Measurements from ENCODE around the gene CCSER1. TPM values are rescaled to one million over a fixed set of nuclear protein-coding genes. Genes with fewer than 3 reads are reported as not detected.

CCSER1 gene
- total and polyA plus RNA-seq, 2 of the 8 experiments (the other 6 are each of a cell fraction or from before 2014, with no cell fraction given) = 0.26 to 0.84 TPM

DNA sequence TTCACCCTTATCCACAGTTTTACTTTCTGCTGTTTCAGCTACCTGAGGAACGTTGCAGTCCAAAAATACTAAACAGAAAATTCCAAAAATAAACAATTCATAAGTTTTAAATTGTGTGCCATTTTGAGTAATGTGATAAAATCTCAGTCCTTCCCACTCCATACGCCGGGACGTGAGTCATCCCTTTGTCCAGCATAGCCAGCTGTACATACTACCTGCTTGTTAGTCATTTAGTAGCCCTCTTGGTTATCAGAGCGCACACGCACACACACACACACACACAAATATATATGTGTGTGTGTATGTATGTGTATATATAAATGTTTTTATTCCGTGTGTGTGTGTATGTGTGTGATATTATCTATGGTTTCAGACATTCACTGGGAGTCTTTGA, 4.8 kb upstream of the CCSER1 start (continued):
- TF ChIP-seq, protein P1, sequence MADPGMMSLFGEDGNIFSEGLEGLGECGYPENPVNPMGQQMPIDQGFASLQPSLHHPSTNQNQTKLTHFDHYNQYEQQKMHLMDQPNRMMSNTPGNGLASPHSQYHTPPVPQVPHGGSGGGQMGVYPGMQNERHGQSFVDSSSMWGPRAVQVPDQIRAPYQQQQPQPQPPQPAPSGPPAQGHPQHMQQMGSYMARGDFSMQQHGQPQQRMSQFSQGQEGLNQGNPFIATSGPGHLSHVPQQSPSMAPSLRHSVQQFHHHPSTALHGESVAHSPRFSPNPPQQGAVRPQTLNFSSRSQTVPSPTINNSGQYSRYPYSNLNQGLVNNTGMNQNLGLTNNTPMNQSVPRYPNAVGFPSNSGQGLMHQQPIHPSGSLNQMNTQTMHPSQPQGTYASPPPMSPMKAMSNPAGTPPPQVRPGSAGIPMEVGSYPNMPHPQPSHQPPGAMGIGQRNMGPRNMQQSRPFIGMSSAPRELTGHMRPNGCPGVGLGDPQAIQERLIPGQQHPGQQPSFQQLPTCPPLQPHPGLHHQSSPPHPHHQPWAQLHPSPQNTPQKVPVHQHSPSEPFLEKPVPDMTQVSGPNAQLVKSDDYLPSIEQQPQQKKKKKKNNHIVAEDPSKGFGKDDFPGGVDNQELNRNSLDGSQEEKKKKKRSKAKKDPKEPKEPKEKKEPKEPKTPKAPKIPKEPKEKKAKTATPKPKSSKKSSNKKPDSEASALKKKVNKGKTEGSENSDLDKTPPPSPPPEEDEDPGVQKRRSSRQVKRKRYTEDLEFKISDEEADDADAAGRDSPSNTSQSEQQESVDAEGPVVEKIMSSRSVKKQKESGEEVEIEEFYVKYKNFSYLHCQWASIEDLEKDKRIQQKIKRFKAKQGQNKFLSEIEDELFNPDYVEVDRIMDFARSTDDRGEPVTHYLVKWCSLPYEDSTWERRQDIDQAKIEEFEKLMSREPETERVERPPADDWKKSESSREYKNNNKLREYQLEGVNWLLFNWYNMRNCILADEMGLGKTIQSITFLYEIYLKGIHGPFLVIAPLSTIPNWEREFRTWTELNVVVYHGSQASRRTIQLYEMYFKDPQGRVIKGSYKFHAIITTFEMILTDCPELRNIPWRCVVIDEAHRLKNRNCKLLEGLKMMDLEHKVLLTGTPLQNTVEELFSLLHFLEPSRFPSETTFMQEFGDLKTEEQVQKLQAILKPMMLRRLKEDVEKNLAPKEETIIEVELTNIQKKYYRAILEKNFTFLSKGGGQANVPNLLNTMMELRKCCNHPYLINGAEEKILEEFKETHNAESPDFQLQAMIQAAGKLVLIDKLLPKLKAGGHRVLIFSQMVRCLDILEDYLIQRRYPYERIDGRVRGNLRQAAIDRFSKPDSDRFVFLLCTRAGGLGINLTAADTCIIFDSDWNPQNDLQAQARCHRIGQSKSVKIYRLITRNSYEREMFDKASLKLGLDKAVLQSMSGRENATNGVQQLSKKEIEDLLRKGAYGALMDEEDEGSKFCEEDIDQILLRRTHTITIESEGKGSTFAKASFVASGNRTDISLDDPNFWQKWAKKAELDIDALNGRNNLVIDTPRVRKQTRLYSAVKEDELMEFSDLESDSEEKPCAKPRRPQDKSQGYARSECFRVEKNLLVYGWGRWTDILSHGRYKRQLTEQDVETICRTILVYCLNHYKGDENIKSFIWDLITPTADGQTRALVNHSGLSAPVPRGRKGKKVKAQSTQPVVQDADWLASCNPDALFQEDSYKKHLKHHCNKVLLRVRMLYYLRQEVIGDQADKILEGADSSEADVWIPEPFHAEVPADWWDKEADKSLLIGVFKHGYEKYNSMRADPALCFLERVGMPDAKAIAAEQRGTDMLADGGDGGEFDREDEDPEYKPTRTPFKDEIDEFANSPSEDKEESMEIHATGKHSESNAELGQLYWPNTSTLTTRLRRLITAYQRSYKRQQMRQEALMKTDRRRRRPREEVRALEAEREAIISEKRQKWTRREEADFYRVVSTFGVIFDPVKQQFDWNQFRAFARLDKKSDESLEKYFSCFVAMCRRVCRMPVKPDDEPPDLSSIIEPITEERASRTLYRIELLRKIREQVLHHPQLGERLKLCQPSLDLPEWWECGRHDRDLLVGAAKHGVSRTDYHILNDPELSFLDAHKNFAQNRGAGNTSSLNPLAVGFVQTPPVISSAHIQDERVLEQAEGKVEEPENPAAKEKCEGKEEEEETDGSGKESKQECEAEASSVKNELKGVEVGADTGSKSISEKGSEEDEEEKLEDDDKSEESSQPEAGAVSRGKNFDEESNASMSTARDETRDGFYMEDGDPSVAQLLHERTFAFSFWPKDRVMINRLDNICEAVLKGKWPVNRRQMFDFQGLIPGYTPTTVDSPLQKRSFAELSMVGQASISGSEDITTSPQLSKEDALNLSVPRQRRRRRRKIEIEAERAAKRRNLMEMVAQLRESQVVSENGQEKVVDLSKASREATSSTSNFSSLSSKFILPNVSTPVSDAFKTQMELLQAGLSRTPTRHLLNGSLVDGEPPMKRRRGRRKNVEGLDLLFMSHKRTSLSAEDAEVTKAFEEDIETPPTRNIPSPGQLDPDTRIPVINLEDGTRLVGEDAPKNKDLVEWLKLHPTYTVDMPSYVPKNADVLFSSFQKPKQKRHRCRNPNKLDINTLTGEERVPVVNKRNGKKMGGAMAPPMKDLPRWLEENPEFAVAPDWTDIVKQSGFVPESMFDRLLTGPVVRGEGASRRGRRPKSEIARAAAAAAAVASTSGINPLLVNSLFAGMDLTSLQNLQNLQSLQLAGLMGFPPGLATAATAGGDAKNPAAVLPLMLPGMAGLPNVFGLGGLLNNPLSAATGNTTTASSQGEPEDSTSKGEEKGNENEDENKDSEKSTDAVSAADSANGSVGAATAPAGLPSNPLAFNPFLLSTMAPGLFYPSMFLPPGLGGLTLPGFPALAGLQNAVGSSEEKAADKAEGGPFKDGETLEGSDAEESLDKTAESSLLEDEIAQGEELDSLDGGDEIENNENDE (IDR thresholded peaks at IDR 0.05; ENCODE audit: insufficient replicate concordance, low read length) = no peak
- TF ChIP-seq MAFK (IDR thresholded peaks at IDR 0.05; ENCODE audit: low read depth, low read length) (no peak), HDAC6 (IDR thresholded peaks at IDR 0.05; ENCODE audit: low read depth, low read length) (no peak), GABPA (IDR thresholded peaks at IDR 0.05; ENCODE audit: borderline replicate concordance, insufficient read depth, low read length) (no peak), PHF8 (conservative IDR thresholded peaks at IDR 0.05; ENCODE audit: low read depth, low read length) (no peak)
- TF ChIP-seq, protein P2, sequence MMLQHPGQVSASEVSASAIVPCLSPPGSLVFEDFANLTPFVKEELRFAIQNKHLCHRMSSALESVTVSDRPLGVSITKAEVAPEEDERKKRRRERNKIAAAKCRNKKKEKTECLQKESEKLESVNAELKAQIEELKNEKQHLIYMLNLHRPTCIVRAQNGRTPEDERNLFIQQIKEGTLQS (IDR thresholded peaks at IDR 0.05; ENCODE audit: insufficient read depth, low read depth, low read length) = no peak
